Measurements from ENCODE around the gene EFL1. TPM values are rescaled to one million over a fixed set of nuclear protein-coding genes. Genes with fewer than 3 reads are reported as not detected.

The EFL1 gene
- total and polyA plus RNA-seq, 2 experiments from 2014 or later, result 15.4 to 46.4 TPM

GRCh38 chr15:82301296-82302016 is 38.9 kb upstream of the EFL1 start:
- H3K27me3 Mint-ChIP-seq (ENCODE audit: insufficient read depth, low read depth, poor library complexity), result peaks cover 14% of the 10 kb centered on the region
- ATAC-seq (no peak), DNase-seq (ENCODE audit: low spot score) (no peak)
- H3K27ac Mint-ChIP-seq, result no peak overlapping the region
- Histone ChIP-seq H3K4me1 (ENCODE audit: insufficient read depth) (no peaks in the 10 kb centered on the region), H3K9me2 (ENCODE audit: insufficient read depth) (no peaks in the 10 kb centered on the region), H3K36me3 (ENCODE audit: insufficient read depth) (no peaks in the 10 kb centered on the region), H4K20me1 (replicated peaks; ENCODE audit: insufficient read depth) (no peaks in the 10 kb centered on the region), H3K79me2 (replicated peaks; ENCODE audit: insufficient read depth) (no peaks in the 10 kb centered on the region), H3K27me3 (ENCODE audit: insufficient read depth) (no peaks in the 10 kb centered on the region), H3K4me2 (no peak overlapping the region), H2AFZ (no peak overlapping the region), H3K4me3 (no peak overlapping the region), H3K27ac (ENCODE audit: low read depth) (no peak overlapping the region), H3F3A (replicated peaks; ENCODE audit: low read depth) (no peaks in the 10 kb centered on the region)
- TF ChIP-seq CTCF (conservative IDR thresholded peaks at IDR 0.05; ENCODE audit: low read depth in 2 of 2) (no peak), ZNF331 (CRISPR knock-in tag; IDR thresholded peaks at IDR 0.05; ENCODE audit: low read depth) (no peak)
- no peaks in the 10 kb centered on the region for H3K9me3 Mint-ChIP-seq
- no peak overlapping the region for H3K4me3 Mint-ChIP-seq
- H3K4me1 Mint-ChIP-seq, result no peaks in the 10 kb centered on the region
- no peaks in the 10 kb centered on the region for H3K36me3 Mint-ChIP-seq (ENCODE audit: low read depth)

GRCh38 chr15:82300883-82301282 is 38.3 kb upstream of the EFL1 start:
- no peaks in the 10 kb centered on the region for H4K20me1 ChIP-seq (replicated peaks; ENCODE audit: insufficient read depth)
- TF ChIP-seq NANOG (IDR thresholded peaks at IDR 0.05; ENCODE audit: borderline replicate concordance), result no peak
- TF ChIP-seq ZNF114 (CRISPR knock-in tag; IDR thresholded peaks at IDR 0.05), result no peak
- TF ChIP-seq EZH2 (IDR thresholded peaks at IDR 0.05; ENCODE audit: low read depth, unreplicated experiment), result no peak
- TF ChIP-seq ZNF462 (CRISPR knock-in tag; IDR thresholded peaks at IDR 0.05), result no peak
- no peak for TF ChIP-seq ETS1 (IDR thresholded peaks at IDR 0.05)
- TF ChIP-seq CREB1 (CRISPR knock-in tag; IDR thresholded peaks at IDR 0.05; ENCODE audit: low read depth), result no peak
- TF ChIP-seq ZNF331 (CRISPR knock-in tag; IDR thresholded peaks at IDR 0.05; ENCODE audit: low read depth), result no peak
- no peak for TF ChIP-seq JUNB (IDR thresholded peaks at IDR 0.05; ENCODE audit: unreplicated experiment)

More at GRCh38 chr15:82300883-82301282, 38.3 kb upstream of the EFL1 start:
- no peak overlapping the region for H3K27ac Mint-ChIP-seq
- Histone ChIP-seq H3K36me3 (ENCODE audit: insufficient read depth) (no peaks in the 10 kb centered on the region), H3K4me3 (no peak overlapping the region), H3F3A (replicated peaks; ENCODE audit: low read depth) (no peaks in the 10 kb centered on the region), H3K27me3 (ENCODE audit: insufficient read depth) (no peaks in the 10 kb centered on the region), H3K79me2 (replicated peaks; ENCODE audit: insufficient read depth) (no peaks in the 10 kb centered on the region), H3K4me2 (no peak overlapping the region), H3K4me1 (ENCODE audit: insufficient read depth) (no peaks in the 10 kb centered on the region), H2AFZ (no peak overlapping the region), H3K9me2 (ENCODE audit: insufficient read depth) (no peaks in the 10 kb centered on the region), H3K27ac (ENCODE audit: low read depth) (no peak overlapping the region)
- H3K36me3 Mint-ChIP-seq (ENCODE audit: low read depth), result no peaks in the 10 kb centered on the region
- no peak for ATAC-seq
- no peaks in the 10 kb centered on the region for H3K4me1 Mint-ChIP-seq
- no peaks in the 10 kb centered on the region for H3K9me3 Mint-ChIP-seq
- H3K4me3 Mint-ChIP-seq, result no peak overlapping the region
- DNase-seq (ENCODE audit: low spot score), result no peak
- peaks cover 14% of the 10 kb centered on the region for H3K27me3 Mint-ChIP-seq (ENCODE audit: insufficient read depth, low read depth, poor library complexity)

All from GM23338 (cell line).